Bronchial epithelial cell (primary cell): ENCODE measurements around the gene FAM174C. TPM values are rescaled to one million over a fixed set of nuclear protein-coding genes. Genes with fewer than 3 reads are reported as not detected.

Experiments used
- DNase-seq: peaks from one replicate; pipeline ENCODE4 v3.0.0-alpha.2; 2010; ENCODE audit warnings: low read depth
- FAIRE-seq: peaks from 2 replicates; lab custom pipeline; 2011; peaks lifted over from hg19 to GRCh38; lab: Jason Lieb, UNC
- H3K27me3 ChIP-seq: 2 replicates; pipeline ENCODE4 v1.5.1; 2011; ENCODE audit warnings: low read length; ENCODE audit not compliant: control insufficient read depth, insufficient read depth
- H3K36me3 ChIP-seq: 2 replicates; pipeline ENCODE4 v1.5.1; 2011; ENCODE audit warnings: low read length; ENCODE audit not compliant: control insufficient read depth, insufficient read depth
- H3K4me3 ChIP-seq: 2 replicates; pipeline ENCODE4 v1.5.1; 2011; ENCODE audit warnings: mild to moderate bottlenecking, low read depth, low read length, control low read depth
- total RNA-seq: library from RNA; depleted of rRNA; stranded (reverse); fragments of >200 nt; gene quantifications from 2 replicates; pipeline ENCODE4 v1.2.1, GENCODE V29; 2014
- TF ChIP-seq, protein P1 (sequence below): IDR thresholded peaks from 2 replicates; pipeline ENCODE4 v1.5.1; 2011; ENCODE audit warnings: mild to moderate bottlenecking, moderate library complexity, low read length, control low read depth, inconsistent platforms; ENCODE audit not compliant: insufficient read depth, severe bottlenecking

The FAM174C gene
- total RNA-seq, 1 donor from 2014 or later = 20.8 TPM

DNA sequence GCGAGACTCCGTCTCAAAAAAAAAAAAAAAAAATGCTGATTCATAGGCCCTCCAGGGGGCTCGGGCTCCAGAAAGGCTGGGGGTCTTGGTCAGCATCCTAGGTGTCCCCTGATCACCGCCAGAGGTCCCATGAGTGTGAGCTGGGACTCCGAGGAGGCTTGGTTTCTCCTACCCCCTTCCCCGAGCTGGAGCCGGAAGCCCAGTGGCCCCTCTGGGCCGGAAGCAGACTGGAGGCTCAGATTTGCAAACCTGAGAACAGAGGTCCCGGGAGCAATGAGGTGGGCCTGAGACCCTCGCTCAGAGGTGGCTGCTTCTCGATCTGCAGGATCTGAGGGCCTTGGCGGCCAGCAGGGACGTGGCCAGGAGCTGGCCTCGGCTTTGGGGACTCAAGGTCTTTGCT, 51.8 kb downstream of the FAM174C start:
- no peak overlapping the region for H3K4me3 ChIP-seq
- H3K27me3 ChIP-seq = no peaks in the 10 kb centered on the region
- DNase-seq = no peak
- no peak for FAIRE-seq
- no peaks in the 10 kb centered on the region for H3K36me3 ChIP-seq
- TF ChIP-seq, protein P1, sequence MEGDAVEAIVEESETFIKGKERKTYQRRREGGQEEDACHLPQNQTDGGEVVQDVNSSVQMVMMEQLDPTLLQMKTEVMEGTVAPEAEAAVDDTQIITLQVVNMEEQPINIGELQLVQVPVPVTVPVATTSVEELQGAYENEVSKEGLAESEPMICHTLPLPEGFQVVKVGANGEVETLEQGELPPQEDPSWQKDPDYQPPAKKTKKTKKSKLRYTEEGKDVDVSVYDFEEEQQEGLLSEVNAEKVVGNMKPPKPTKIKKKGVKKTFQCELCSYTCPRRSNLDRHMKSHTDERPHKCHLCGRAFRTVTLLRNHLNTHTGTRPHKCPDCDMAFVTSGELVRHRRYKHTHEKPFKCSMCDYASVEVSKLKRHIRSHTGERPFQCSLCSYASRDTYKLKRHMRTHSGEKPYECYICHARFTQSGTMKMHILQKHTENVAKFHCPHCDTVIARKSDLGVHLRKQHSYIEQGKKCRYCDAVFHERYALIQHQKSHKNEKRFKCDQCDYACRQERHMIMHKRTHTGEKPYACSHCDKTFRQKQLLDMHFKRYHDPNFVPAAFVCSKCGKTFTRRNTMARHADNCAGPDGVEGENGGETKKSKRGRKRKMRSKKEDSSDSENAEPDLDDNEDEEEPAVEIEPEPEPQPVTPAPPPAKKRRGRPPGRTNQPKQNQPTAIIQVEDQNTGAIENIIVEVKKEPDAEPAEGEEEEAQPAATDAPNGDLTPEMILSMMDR = no peak

Other genes with a start within 250 kb of the FAM174C start
- 96.9 and 189 TPM in 2 replicates for gene CNN2, start 248.9 kb upstream of the FAM174C start, total RNA-seq
- 6.8 and 13.8 TPM in 2 replicates for gene ABCA7, start 235.4 kb upstream of the FAM174C start, total RNA-seq
- 9.0 and 11.8 TPM in 2 replicates for gene ARHGAP45, start 208.4 kb upstream of the FAM174C start, total RNA-seq
- gene POLR2E, start 180.2 kb upstream of the FAM174C start, total RNA-seq = 57.4 and 87.1 TPM in 2 replicates
- gene GPX4, start 171.5 kb upstream of the FAM174C start, total RNA-seq = 274 and 291 TPM in 2 replicates
- gene SBNO2, start 101.3 kb upstream of the FAM174C start, total RNA-seq = 16.8 and 22.8 TPM in 2 replicates
- gene STK11, start 69.8 kb upstream of the FAM174C start, total RNA-seq = 110 and 117 TPM in 2 replicates
- 1.2 and 2.9 TPM in 2 replicates for gene CBARP, start 37.5 kb upstream of the FAM174C start, total RNA-seq
- 8.7 and 14.8 TPM in 2 replicates for gene ATP5F1D, start 33.8 kb upstream of the FAM174C start, total RNA-seq
- 15.8 and 31.1 TPM in 2 replicates for gene MIDN, start 26.9 kb upstream of the FAM174C start, total RNA-seq
- gene CIRBP, start 6.2 kb upstream of the FAM174C start, total RNA-seq = 317 and 370 TPM in 2 replicates
- gene EFNA2, start 10.3 kb downstream of the FAM174C start, total RNA-seq = not detected in 2 replicates
- 101 and 109 TPM in 2 replicates for gene NDUFS7, start 108.4 kb downstream of the FAM174C start, total RNA-seq
- 6.8 and 9.7 TPM in 2 replicates for gene GAMT, start 126.0 kb downstream of the FAM174C start, total RNA-seq
- 115 and 128 TPM in 2 replicates for gene DAZAP1, start 132.1 kb downstream of the FAM174C start, total RNA-seq
- gene RPS15, start 162.9 kb downstream of the FAM174C start, total RNA-seq = 380 and 966 TPM in 2 replicates
- gene APC2, start 174.6 kb downstream of the FAM174C start, total RNA-seq = under 0.01 TPM in 2 replicates
- gene C19orf25, start 203.7 kb downstream of the FAM174C start, total RNA-seq = 24.7 and 33.3 TPM in 2 replicates
- 0.53 and 1.7 TPM in 2 replicates for gene PCSK4, start 214.8 kb downstream of the FAM174C start, total RNA-seq
- gene REEP6, start 215.7 kb downstream of the FAM174C start, total RNA-seq = 2.1 and 3.6 TPM in 2 replicates
- 1.8 and 3.6 TPM in 2 replicates for gene ADAMTSL5, start 237.5 kb downstream of the FAM174C start, total RNA-seq
- not detected in 2 replicates for gene PLK5, start 248.5 kb downstream of the FAM174C start, total RNA-seq